DOHH2 (cell line): ENCODE results near the gene LYVE1.

ENCODE experiments used
- CTCF ChIP-seq: fragments of 200-600 bp; sonication (generic); IDR thresholded peaks from one replicate; pipeline ENCODE4 v1.5.1; 2014; ENCODE audit warnings: antibody characterized with exemption, mild to moderate bottlenecking, low read depth, low read length; ENCODE audit not compliant: poor library complexity, severe bottlenecking
- EZH2phosphoT487 ChIP-seq: fragments of 200-600 bp; sonication (generic); IDR thresholded peaks from 2 replicates; pipeline ENCODE4 v1.6.1; 2017; ENCODE audit warnings: borderline replicate concordance, mild to moderate bottlenecking, antibody characterized with exemption, low read length, moderate library complexity, mixed read lengths

DNA sequence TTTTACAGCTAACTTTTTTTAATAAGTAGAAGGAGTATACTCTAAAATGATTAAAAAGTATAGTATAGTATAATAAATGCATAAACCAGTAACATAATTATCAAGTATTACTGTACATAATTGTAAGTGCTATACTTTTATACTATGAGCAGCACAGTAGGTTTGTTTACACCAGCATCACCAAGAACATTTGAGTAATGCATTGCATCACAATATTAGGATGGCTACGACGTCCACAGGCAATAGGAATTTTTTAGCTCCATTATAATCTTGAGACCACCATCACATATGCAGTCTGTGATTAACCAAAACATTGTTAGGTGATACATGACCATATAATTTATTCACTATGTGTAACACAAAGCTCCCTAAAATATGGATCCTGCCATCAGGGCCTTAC lies 47.9 kb downstream of the LYVE1 start:
- TF ChIP-seq CTCF (no peak), EZH2phosphoT487 (no peak)
